GM12891 (cell line): ENCODE results near the gene CRAT.

Source experiments
- DNase-seq: peaks from one replicate; pipeline ENCODE4 v3.0.0; 2011; ENCODE audit warnings: low spot score; ENCODE audit not compliant: insufficient read length
- FAIRE-seq: peaks from 2 replicates; lab custom pipeline; 2011; peaks lifted over from hg19 to GRCh38; lab: Jason Lieb, UNC
- PAX5 ChIP-seq: IDR thresholded peaks from 2 replicates; pipeline ENCODE4 v1.6.1; 2011; ENCODE audit warnings: low read length, moderate library complexity, mild to moderate bottlenecking; ENCODE audit not compliant: insufficient read depth, severe bottlenecking
- POLR2A ChIP-seq: IDR thresholded peaks from 2 replicates; pipeline ENCODE4 v1.6.1; 2011; ENCODE audit warnings: low read depth, low read length, control low read depth
- POLR2AphosphoS5 ChIP-seq: IDR thresholded peaks from 2 replicates; pipeline ENCODE4 v1.6.1; 2011; ENCODE audit warnings: low read depth, low read length, control low read depth
- POU2F2 ChIP-seq: IDR thresholded peaks from 2 replicates; pipeline ENCODE4 v1.6.1; 2011; ENCODE audit warnings: low read depth, mild to moderate bottlenecking, control low read depth, low read length, moderate library complexity
- SPI1 ChIP-seq: IDR thresholded peaks from 2 replicates; pipeline ENCODE4 v1.6.1; 2011; ENCODE audit warnings: low read depth, low read length, control low read depth
- TAF1 ChIP-seq: IDR thresholded peaks from 2 replicates; pipeline ENCODE4 v1.6.1; 2011; ENCODE audit warnings: low read depth, low read length, control low read depth

The CRAT gene

DNA sequence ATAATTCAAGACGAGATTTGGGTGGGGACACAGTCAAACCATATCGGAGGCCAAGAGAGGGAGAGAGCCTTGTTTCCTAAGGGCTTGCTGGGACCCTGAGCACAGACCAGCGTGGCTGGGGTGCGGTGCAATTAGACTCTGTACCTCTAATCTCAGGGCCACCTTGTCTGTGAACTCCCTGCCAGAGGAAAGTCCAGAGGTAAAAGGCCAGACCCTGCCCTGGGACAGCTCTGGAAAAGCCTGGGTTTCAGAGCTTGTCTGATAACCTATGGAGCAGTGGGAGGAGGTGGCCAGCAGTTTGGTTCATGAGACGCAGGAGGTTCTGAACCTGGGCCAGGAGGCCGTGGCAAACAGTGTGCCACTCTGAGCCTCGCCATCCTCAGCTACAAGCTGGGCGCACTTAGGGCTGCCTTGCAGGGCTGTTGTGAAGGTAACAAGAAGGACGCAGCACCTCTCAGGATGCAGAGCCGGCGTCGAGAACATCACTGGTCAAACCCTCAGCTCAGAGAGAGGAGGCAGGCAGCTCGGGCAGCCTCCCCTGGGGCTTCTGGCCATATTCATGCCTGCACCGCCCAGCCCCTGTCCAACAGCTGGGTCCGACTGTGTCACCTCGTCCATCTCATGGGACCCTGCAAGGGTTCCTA lies 34.5 kb downstream of the CRAT start:
- FAIRE-seq (no peak), DNase-seq (no peak)
- TF ChIP-seq SPI1 (no peak), POLR2AphosphoS5 (no peak)

DNA sequence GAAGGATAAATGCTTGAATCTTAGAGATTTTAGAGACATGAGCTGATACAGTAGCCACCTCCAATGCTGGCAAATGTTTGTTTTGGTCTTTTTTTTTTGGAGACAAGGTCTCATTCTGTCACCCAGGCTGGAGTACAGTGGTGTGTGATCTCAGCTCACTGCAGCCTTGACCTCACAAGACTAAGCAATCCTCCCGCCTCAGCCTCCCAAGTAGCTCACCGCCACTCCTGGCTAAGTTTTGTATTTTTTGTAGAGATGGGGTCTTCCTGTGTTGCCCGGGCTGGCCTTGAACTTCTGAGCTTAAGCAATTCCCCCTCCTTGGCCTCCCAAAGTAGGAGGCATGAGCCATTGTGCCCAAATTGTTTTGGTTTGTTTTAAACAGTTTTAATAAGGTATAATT lies 36.5 kb downstream of the CRAT start:
- FAIRE-seq (no peak), DNase-seq (no peak)
- no peak for TF ChIP-seq POU2F2
- TF ChIP-seq POLR2A, result no peak
- no peak for TF ChIP-seq TAF1
- no peak for TF ChIP-seq SPI1
- no peak for TF ChIP-seq POLR2AphosphoS5
- no peak for TF ChIP-seq PAX5

DNA sequence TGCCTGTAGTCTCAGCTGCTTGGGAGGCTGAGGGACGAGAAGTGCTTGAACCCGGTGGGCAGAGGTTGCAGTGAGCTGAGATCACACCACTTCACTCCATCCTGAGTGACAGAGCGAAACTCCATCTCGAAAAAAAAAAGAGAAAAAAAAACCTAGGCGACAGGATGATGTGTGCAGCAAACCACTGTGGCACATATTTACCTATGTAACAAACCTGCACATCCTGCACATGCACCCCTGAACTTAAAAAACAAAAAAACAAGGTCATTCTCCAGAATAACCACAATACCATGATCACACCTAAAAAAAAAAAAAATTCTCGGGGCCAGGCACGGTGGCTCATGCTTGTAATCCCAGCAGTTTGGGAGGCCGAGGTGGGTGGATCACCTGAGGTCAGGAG lies 37.2 kb downstream of the CRAT start:
- DNase-seq (no peak), FAIRE-seq (no peak)
- no peak for TF ChIP-seq POU2F2
- TF ChIP-seq POLR2A, result no peak
- TF ChIP-seq POLR2AphosphoS5, result no peak
- no peak for TF ChIP-seq SPI1
- no peak for TF ChIP-seq PAX5
- no peak for TF ChIP-seq TAF1

DNA sequence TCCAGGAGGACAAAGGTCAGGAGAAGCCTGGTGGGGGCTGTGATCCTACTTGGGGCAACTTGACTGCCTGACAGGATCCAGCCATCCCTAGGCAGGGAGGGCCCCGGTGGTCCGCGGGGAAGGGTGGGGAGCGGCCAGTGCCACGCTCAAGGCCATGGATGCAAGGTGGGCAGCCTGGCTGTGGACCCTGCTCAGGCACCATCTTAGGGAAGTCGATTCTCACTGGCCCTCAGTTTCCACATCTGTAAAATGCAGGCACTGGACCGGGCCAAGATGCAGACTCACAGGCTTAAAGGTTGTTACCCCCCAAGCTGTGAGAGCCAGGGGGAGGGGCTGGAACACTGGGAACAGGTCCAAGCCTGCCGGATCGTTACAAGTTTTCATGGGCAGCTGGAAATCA lies 38.4 kb downstream of the CRAT start:
- DNase-seq (no peak), FAIRE-seq (no peak)
- TF ChIP-seq PAX5, result no peak

DNA sequence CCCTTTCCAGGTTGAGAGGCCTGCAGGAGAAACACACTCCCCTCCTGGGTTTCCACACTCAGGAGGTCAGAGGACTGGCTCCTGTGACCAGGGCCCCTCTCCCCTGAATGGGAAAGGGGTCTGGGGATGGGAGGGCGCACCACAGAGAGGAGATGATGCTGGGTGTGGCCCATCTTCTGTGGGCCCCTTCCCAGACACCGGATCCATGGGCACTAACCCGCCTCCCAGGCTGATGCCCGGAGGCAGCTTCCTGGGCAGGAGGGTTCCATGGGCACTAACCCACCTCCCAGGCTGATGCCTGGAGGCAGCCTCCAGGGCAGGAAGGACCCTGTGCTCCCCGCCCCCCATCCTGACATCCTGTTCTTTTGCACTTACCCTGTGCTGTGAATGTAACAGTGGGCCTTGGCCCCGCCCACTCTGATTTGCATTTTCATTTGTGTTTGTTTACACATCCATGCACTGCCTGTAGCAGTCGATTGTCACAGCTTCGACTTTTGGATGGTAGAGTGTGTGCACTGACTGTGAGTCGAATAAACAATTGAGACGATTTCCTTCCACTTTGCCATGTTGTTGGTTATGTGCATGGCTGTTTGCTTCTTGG lies 39.0 kb downstream of the CRAT start:
- TF ChIP-seq SPI1, result no peak
- TF ChIP-seq POLR2A, result no peak
- no peak for TF ChIP-seq PAX5
- TF ChIP-seq TAF1, result no peak
- no peak for DNase-seq
- no peak for FAIRE-seq

DNA sequence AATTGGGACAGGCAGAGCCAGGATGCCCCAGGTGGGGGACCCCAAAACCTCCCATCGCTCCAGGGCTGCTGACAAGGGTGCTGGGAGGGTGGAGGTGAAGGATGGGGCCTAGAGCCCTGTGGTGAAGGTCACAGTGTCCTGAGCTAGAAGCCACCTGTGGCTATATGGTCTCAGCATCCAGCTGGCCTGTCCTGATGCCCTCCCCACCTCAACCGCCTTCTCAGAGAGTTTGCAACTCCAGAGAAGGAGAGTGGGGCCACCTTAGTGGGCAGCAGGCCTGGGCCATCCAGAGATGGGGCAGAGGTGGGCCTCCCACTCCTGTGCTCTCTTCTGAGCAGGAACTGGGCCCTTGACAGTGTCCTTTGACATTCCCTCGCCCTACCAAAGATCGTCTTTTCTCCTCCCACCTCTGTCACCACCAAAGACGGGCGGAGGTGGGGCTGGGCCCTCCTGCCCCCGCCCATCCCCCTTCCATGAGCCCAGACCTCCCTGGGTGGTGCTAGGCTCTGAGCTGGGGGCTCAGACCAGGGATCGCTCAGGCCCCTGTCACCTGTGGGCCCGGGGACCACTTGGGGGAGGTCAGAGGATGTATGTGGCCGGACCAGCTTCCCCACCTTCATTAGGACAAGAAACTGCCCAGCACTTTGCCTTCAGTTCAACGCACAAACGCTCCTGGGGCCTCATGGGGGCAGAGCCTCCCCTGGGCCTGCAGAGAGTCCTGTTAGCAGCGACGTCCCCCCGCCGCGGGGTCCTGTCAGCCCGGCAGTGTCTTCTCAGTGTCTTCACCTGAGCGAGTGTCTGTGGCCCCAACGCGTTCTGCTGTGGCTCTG lies 39.7 kb downstream of the CRAT start:
- TF ChIP-seq POLR2AphosphoS5, result no peak
- TF ChIP-seq POLR2A, result no peak
- no peak for TF ChIP-seq PAX5
- no peak for TF ChIP-seq TAF1
- FAIRE-seq (no peak), DNase-seq (no peak)

DNA sequence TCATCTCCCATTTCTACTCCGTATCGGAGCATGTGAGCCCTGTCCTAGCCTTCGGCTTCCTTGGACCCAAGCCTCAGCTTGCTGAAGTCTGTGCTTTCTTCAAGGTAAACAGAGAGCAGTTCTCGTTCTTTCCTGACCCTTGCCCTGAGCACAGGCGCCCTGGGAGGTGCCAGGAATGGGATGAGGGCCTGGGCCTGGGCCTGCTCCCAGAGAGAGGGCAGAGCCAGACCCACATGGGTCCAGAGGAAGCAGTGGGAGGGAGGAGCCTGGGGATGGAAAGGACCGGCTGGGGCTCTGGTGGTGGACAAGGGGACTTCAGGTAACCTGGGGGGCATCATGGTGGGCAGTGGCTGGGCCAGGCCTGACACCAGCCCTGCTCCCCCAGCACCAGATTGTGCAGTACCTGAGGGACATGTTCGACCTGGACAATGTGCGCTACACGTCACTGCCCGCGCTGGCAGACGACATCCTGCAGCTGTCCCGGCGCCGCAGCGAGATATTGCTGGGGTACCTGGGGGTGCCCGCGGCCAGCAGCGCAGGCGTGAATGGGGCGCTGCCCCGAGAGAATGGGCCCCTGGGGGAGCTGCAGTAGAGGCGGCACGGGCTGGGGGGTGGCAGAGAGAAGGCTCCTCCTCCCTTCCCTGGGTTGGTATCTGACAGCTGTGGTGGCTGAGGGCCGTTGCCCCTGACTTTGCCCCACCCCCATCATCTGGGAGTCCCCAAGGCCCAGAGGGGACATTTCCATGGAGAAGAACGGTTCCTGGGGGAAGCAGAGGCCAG lies 40.5 kb downstream of the CRAT start:
- DNase-seq (no peak), FAIRE-seq (no peak)
- TF ChIP-seq POLR2A (no peak), SPI1 (no peak), PAX5 (no peak), POLR2AphosphoS5 (no peak)

DNA sequence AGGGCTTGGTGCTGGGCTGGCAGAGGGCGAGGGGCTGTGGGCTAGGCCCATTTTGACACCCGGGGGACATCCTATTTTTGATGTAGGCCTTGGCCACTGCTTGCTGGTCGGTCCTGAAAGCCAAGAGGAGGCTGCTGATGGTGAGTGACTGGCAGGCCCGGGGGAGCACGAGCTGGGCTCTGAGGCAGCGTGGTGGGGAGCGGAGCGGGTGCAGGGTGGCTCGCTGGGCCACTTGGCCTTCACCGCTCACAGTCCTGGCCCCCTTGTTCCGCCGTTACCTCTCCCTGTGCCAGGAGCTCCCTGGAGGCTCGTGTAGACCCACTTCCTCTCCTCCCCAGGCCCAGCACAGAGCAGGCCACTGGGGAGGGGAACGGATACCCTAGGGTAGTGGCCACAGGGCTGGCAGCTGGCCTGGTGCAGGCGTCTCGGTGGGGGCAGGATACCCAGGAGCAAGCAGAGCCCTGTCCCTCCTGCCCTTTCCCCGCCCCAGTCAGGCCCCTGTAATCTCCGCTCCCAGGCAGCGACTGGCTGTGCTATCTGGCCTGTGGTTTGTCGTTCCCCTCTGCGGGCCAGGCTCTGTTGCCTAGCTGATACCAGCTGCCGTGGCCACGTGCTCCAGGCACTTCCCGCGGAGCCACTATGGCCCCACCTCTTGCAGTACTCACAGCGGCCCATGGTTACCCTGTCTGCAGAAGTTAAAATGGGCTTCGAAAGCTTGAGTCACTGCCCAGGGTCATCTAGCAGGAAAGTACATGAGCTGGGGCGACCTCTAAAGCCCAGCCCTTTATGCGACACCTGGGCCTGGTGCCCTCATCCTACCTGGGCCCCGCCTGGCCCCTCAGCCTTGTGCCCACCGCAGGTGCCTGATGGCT lies 41.4 kb downstream of the CRAT start:
- DNase-seq, result no peak
- TF ChIP-seq PAX5, result no peak
- FAIRE-seq, result no peak

DNA sequence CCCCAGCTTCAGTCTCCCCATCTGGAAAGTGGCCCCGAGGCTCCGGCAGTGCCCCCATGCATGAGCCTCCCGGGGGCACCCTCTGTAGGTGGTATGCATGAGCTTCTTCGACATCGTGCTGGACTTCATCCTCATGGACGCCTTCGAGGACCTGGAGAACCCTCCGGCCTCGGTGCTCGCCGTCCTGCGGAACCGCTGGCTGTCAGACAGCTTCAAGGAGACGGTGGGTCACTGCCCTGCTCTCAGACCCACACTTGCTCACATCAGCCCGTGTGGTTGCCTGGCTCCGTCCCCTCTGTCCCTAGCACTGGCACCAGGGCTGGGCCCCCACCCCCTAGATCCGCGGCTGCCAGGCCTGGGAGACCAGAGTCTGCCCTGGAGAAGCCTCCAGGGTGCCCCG lies 42.5 kb downstream of the CRAT start:
- no peak for TF ChIP-seq POLR2AphosphoS5
- no peak for TF ChIP-seq POU2F2
- TF ChIP-seq TAF1, result no peak
- no peak for TF ChIP-seq POLR2A
- TF ChIP-seq PAX5, result no peak
- TF ChIP-seq SPI1, result no peak
- DNase-seq (no peak), FAIRE-seq (no peak)
